CD8-positive, alpha-beta memory T cell (primary cell): ENCODE data around the gene SPINK9. TPM values are rescaled to one million over a fixed set of nuclear protein-coding genes. Genes with fewer than 3 reads are reported as not detected.
"Not testable (repeated sequence)": the region's sequence is repeated elsewhere in the genome, so short reads cannot be mapped to it uniquely, and the experiment has no call there.

Experiments
- CTCF ChIA-PET: fragments of 350-600 bp; sonication (Branson Sonifier 250); formaldehyde crosslinking; loops from one replicate; lab custom pipeline; 2021; ENCODE audit warnings: antibody characterized with exemption; lab: Charles Lee
- POLR2A ChIA-PET: fragments of 350-600 bp; sonication (Branson Sonifier 250); formaldehyde crosslinking; loops from one replicate; lab custom pipeline; 2021; ENCODE audit warnings: antibody characterized with exemption; lab: Charles Lee
- DNase-seq, 5 donors: peaks; one replicate each; pipeline versions ENCODE4 v3.0.0 to v3.0.0-alpha.2; 2020 to 2022; ENCODE audit warnings: mixed read lengths in 1 of 5
- H3K27ac ChIP-seq: one replicate; pipeline ENCODE4 v1.7.0; 2013; ENCODE audit warnings: low read depth, mild to moderate bottlenecking, low read length, moderate library complexity
- H3K27me3 ChIP-seq: 2 replicates; pipeline ENCODE4 v1.7.0; 2013; ENCODE audit warnings: low read length, mild to moderate bottlenecking; ENCODE audit not compliant: insufficient read depth, poor library complexity, severe bottlenecking
- H3K36me3 ChIP-seq: 2 replicates; pipeline ENCODE4 v1.7.0; 2013; ENCODE audit warnings: mild to moderate bottlenecking, low read length, moderate library complexity; ENCODE audit not compliant: insufficient read depth
- H3K4me1 ChIP-seq: 2 replicates; pipeline ENCODE4 v1.7.0; 2013; ENCODE audit warnings: mild to moderate bottlenecking, low read length, moderate library complexity; ENCODE audit not compliant: insufficient read depth
- H3K4me3 ChIP-seq: 2 replicates; pipeline ENCODE4 v1.7.0; 2013; ENCODE audit warnings: mild to moderate bottlenecking, low read length
- H3K9me3 ChIP-seq: 2 replicates; pipeline ENCODE4 v1.7.0; 2013; ENCODE audit warnings: mild to moderate bottlenecking, low read length
- H3K27ac Mint-ChIP-seq, 8 donors: one replicate each; pipeline ENCODE4 v1.8.0; 2020 to 2021; ENCODE audit warnings: mixed read lengths in 8 of 8, mild to moderate bottlenecking in 6 of 8, inconsistent platforms in 3 of 8, moderate library complexity in 3 of 8
- H3K27me3 Mint-ChIP-seq, 2 donors: one replicate each; pipeline ENCODE4 v1.8.0; 2020 to 2021; ENCODE audit warnings: mixed read lengths in 2 of 2, mild to moderate bottlenecking in 1 of 2, moderate library complexity in 1 of 2
- H3K36me3 Mint-ChIP-seq, 3 donors: one replicate each; pipeline ENCODE4 v1.8.0; 2020 to 2021; ENCODE audit warnings: mixed read lengths in 3 of 3, inconsistent platforms in 1 of 3, mild to moderate bottlenecking in 1 of 3
- H3K4me1 Mint-ChIP-seq, 3 donors: one replicate each; pipeline ENCODE4 v1.8.0; 2020 to 2021; ENCODE audit warnings: mixed read lengths in 3 of 3, inconsistent platforms in 1 of 3, mild to moderate bottlenecking in 1 of 3
- H3K4me3 Mint-ChIP-seq, 7 donors: one replicate each; pipeline ENCODE4 v1.8.0; 2020 to 2021; ENCODE audit warnings: mixed read lengths in 7 of 7, mild to moderate bottlenecking in 6 of 7, moderate library complexity in 4 of 7, inconsistent platforms in 2 of 7
- H3K9me3 Mint-ChIP-seq, 5 donors: one replicate each; pipeline ENCODE4 v1.8.0; 2020 to 2022; ENCODE audit warnings: mixed read lengths in 5 of 5, mild to moderate bottlenecking in 3 of 5, moderate library complexity in 2 of 5, inconsistent platforms in 1 of 5
- polyA plus RNA-seq: library from polyadenylated mRNA; unstranded; fragments of 300-500 nt; fragmentation: Illumina TruSeq; gene quantifications from one replicate; pipeline ENCODE4 v1.2.3, GENCODE V29; 2021
- total RNA-seq, 2 experiments: library from RNA; stranded (reverse); gene quantifications; one replicate each; pipeline ENCODE4 v1.2.3, GENCODE V29; 2021

The SPINK9 gene
- total and polyA plus RNA-seq, 3 experiments from 2014 or later = not detected

- Mint-ChIP-seq H3K27ac (no peak overlapping the region), H3K4me3 (no peak overlapping the region), H3K4me1 (no peaks in the 10 kb centered on the region), H3K9me3 (peaks cover 0 to 9% (median 6%) of the 10 kb centered on the region in 5 donors), H3K27me3 (peaks cover 7 to 11% of the 10 kb centered on the region in 2 donors), H3K36me3 (peaks cover 0 to 4% (median 0%) of the 10 kb centered on the region in 3 donors)
- H3K27me3 ChIP-seq = no peaks in the 10 kb centered on the region
- no peaks in the 10 kb centered on the region for H3K4me1 ChIP-seq
- H3K9me3 ChIP-seq = no peaks in the 10 kb centered on the region
- no peak for DNase-seq
- CTCF ChIA-PET = interaction anchor here (1.3 to 1.5 kb wide), 2 partner anchors 61 to 417 kb away, joined by 3 to 5 read pairs; no protein-coding TSS in a partner anchor
- no peak overlapping the region for H3K27ac ChIP-seq
- H3K4me3 ChIP-seq = no peak overlapping the region
- no peaks in the 10 kb centered on the region for H3K36me3 ChIP-seq
- POLR2A ChIA-PET = no interaction called here
Measured at GRCh38 chr5:148314187-148314586, 21.2 kb upstream of the SPINK9 start.

DNA sequence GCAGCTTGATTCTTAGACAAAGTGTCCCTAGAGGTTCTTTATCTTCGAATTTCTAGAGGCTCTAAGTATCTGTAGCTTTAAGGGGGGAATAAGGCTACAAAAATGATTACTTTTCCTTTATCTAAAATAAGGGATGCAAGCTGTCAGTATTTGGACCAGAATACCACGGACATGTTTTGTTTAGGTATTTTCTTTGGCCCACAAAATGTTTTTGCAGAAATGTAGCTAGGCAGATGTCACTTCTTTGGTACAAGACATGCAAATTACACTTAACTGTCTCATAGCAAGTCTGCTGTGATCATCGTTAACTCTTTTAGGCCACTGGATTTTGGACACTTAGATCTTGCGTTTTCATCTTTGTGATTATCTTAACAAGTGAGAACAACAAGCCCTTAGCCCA is 20.6 kb upstream of the SPINK9 start:
- H3K36me3 ChIP-seq = no peaks in the 10 kb centered on the region
- Mint-ChIP-seq H3K27me3 (peaks cover 7 to 9% of the 10 kb centered on the region in 2 donors), H3K36me3 (no peaks in the 10 kb centered on the region), H3K4me3 (no peak overlapping the region), H3K4me1 (peaks cover 0 to 1% (median 0%) of the 10 kb centered on the region in 3 donors), H3K27ac (no peak overlapping the region), H3K9me3 (peaks cover 0 to 10% (median 5%) of the 10 kb centered on the region in 5 donors)
- H3K9me3 ChIP-seq = no peaks in the 10 kb centered on the region
- H3K4me1 ChIP-seq = no peaks in the 10 kb centered on the region
- H3K4me3 ChIP-seq = no peak overlapping the region
- no peak overlapping the region for H3K27ac ChIP-seq
- no peak for DNase-seq
- POLR2A ChIA-PET = no interaction called here
- H3K27me3 ChIP-seq = no peaks in the 10 kb centered on the region
- CTCF ChIA-PET = interaction anchor here (1.3 to 1.5 kb wide), 2 partner anchors 61 to 416 kb away, joined by 3 to 5 read pairs; no protein-coding TSS in a partner anchor

DNA sequence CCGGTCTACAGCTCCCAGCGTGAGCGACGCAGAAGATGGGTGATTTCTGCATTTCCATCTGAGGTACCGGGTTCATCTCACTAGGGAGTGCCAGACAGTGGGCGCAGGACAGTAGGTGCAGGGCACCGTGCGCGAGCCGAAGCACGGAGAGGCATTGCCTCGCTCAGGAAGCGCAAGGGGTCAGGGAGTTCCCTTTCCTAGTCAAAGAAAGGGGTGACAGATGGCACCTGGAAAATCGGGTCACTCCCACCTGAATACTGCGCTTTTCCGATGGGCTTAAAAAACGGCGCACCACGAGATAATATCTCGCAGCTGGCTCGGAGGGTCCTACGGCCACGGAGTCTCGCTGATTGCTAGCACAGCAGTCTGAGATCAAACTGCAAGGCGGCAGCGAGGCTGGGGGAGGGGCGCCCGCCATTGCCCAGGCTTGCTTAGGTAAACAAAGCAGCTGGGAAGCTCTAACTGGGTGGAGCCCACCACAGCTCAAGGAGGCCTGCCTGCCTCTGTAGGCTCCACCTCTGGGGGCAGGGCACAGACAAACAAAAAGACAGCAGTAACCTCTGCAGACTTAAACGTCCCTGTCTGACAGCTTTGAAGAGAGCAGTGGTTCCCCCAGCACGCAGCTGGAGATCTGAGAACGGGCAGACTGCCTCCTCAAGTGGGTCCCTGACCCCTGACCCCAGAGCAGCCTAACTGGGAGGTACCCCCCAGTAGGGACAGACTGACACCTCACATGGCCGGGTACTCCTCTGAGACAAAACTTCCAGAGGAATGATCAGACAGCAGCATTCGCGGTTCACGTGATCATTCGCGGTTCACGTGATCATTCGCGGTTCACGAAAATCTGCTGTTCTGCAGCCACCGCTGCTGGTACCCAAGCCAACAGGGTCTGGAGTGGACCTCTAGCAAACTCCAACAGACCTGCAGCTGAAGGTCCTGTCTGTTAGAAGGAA is 15.1 kb upstream of the SPINK9 start:
- H3K9me3 ChIP-seq, H3K27me3 Mint-ChIP-seq, H3K4me1 Mint-ChIP-seq, H3K36me3 Mint-ChIP-seq, H3K4me3 ChIP-seq, H3K36me3 ChIP-seq, POLR2A ChIA-PET, H3K27ac ChIP-seq, H3K27me3 ChIP-seq, H3K4me1 ChIP-seq: not testable (repeated sequence)
- CTCF ChIA-PET = interaction anchor here (1.8 kb wide), 1 partner anchor 54 kb away, joined by 3 read pairs; no protein-coding TSS in a partner anchor
- Mint-ChIP-seq H3K9me3 (peaks cover 0 to 16% (median 8%) of the 10 kb centered on the region in 5 donors), H3K4me3 (peak overlapping the region; percentile 66 to 83 (median 72)), H3K27ac (peak overlapping the region in 3 of 8 donors; percentile 33 to 63 (median 61))
- DNase-seq = peak in 3 of 5 donors; percentile 1 to 45 (median 37)

DNA sequence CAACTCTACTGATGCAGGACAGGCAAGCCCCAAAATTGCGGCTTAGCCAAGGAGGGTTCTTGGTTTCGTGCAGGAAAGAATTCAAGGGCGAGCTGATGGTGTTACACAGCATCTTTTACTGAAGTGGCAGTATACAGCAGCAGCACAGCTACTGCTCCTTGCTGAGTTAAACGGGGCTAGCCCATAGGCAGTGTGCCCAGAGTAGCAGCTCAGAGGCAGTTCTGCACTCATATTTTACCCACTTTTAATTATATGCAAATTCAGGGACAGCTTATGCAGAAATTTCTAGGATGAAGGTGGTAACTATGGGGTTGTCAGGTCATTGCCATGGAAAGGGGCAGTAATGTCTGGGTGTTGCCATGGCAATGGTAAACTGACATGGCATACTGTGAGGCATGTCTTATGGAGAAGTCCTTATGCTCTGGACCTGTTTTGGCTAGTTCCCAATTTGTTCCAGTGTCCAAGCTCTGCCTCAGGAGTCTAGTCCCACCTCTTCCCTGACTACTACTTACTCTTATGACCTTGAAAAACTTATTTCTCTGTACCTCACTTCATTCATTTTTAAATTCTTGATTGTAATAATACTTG is 2.0 kb upstream of the SPINK9 start:
- H3K9me3 Mint-ChIP-seq = peaks cover 11 to 26% (median 16%) of the 10 kb centered on the region in 5 donors
- no peaks in the 10 kb centered on the region for H3K4me1 Mint-ChIP-seq
- no peaks in the 10 kb centered on the region for H3K36me3 ChIP-seq
- no peak overlapping the region for H3K4me3 Mint-ChIP-seq
- H3K27ac Mint-ChIP-seq = no peak overlapping the region
- ChIA-PET POLR2A (no interaction called here), CTCF (no interaction called here)
- H3K4me3 ChIP-seq = no peak overlapping the region
- H3K27me3 Mint-ChIP-seq = peaks cover 2 to 11% of the 10 kb centered on the region in 2 donors
- H3K9me3 ChIP-seq = no peaks in the 10 kb centered on the region
- H3K4me1 ChIP-seq = no peaks in the 10 kb centered on the region
- peaks cover 0 to 4% (median 0%) of the 10 kb centered on the region in 3 donors for H3K36me3 Mint-ChIP-seq
- no peaks in the 10 kb centered on the region for H3K27me3 ChIP-seq
- DNase-seq = no peak
- H3K27ac ChIP-seq = no peak overlapping the region

- H3K9me3 Mint-ChIP-seq = peaks cover 0 to 3% (median under 1%) of the 10 kb centered on the region in 5 donors
Measured at GRCh38 chr5:148336704-148337435, 1.5 kb downstream of the SPINK9 start.

DNA sequence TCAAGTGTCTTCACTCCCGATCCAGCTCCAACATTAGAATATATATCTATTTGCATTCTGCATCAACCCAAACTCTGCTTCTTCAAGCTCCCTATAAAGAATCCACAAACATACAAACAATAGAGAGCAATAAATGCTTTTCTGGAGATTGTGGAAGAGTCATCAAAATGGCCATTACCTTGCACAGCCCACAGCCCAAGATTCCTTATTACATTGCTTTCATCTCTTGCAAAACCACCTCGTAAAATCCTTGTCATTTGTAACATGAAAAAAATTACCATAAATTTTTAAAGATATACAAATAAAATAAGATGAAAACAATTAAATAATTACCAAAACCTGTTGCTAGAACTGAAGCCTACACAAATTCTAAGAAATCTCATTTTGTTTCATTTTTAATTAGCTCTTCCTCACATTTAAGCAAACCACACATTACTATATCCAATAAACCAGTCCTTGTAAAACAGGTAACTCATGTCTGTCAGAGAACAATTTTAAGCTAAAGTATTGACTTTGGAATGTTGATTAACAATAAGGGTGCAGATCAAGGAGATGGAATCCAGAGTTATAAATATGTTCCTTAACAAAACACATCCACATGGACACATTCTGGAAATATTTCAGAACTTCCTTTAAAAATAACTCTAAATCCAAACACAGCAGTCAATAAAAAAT is 7.1 kb downstream of the SPINK9 start:
- no peak for DNase-seq
- Histone ChIP-seq H3K4me3 (no peak overlapping the region), H3K36me3 (no peaks in the 10 kb centered on the region), H3K9me3 (no peaks in the 10 kb centered on the region), H3K27me3 (no peaks in the 10 kb centered on the region), H3K27ac (no peak overlapping the region), H3K4me1 (no peaks in the 10 kb centered on the region)
- no peaks in the 10 kb centered on the region for H3K4me1 Mint-ChIP-seq
- H3K4me3 Mint-ChIP-seq = no peak overlapping the region
- ChIA-PET POLR2A (no interaction called here), CTCF (no interaction called here)
- H3K36me3 Mint-ChIP-seq = peaks cover 0 to 8% (median 0%) of the 10 kb centered on the region in 3 donors
- peaks cover 0 to 2% of the 10 kb centered on the region in 2 donors for H3K27me3 Mint-ChIP-seq
- no peak overlapping the region for H3K27ac Mint-ChIP-seq
- H3K9me3 Mint-ChIP-seq = peaks cover 0 to 5% (median 0%) of the 10 kb centered on the region in 5 donors

More at GRCh38 chr5:148336704-148337435, 1.5 kb downstream of the SPINK9 start:
- ChIA-PET CTCF (no interaction called here), POLR2A (no interaction called here)
- Histone ChIP-seq H3K27me3 (no peaks in the 10 kb centered on the region), H3K9me3 (no peaks in the 10 kb centered on the region), H3K4me3 (no peak overlapping the region), H3K4me1 (no peaks in the 10 kb centered on the region), H3K36me3 (no peaks in the 10 kb centered on the region), H3K27ac (no peak overlapping the region)
- H3K36me3 Mint-ChIP-seq = peaks cover 0 to 6% (median 0%) of the 10 kb centered on the region in 3 donors
- no peak overlapping the region for H3K27ac Mint-ChIP-seq
- no peak for DNase-seq
- H3K27me3 Mint-ChIP-seq = peaks cover 0 to 7% of the 10 kb centered on the region in 2 donors
- no peaks in the 10 kb centered on the region for H3K4me1 Mint-ChIP-seq
- H3K4me3 Mint-ChIP-seq = no peak overlapping the region

GRCh38 chr5:148343046-148343407 is 7.7 kb downstream of the SPINK9 start:
- ChIA-PET CTCF (no interaction called here), POLR2A (no interaction called here)
- Histone ChIP-seq H3K4me1 (no peaks in the 10 kb centered on the region), H3K36me3 (no peaks in the 10 kb centered on the region), H3K9me3 (no peaks in the 10 kb centered on the region), H3K27me3 (no peaks in the 10 kb centered on the region), H3K4me3 (no peak overlapping the region), H3K27ac (no peak overlapping the region)
- Mint-ChIP-seq H3K9me3 (peaks cover 0 to 5% (median 0%) of the 10 kb centered on the region in 5 donors), H3K4me1 (no peaks in the 10 kb centered on the region), H3K27me3 (peaks cover 0 to 2% of the 10 kb centered on the region in 2 donors), H3K27ac (no peak overlapping the region), H3K4me3 (no peak overlapping the region), H3K36me3 (peaks cover 0 to 8% (median 0%) of the 10 kb centered on the region in 3 donors)
- DNase-seq = no peak
